Hypothalamus (tissue), 51 donors: ENCODE data around the gene HOXB1.

Source experiments
- DNase-seq, 51 donors: peaks; one replicate each; lab custom pipeline; 2025; lab: John Stamatoyannopoulos, UW

Gene HOXB1

DNA sequence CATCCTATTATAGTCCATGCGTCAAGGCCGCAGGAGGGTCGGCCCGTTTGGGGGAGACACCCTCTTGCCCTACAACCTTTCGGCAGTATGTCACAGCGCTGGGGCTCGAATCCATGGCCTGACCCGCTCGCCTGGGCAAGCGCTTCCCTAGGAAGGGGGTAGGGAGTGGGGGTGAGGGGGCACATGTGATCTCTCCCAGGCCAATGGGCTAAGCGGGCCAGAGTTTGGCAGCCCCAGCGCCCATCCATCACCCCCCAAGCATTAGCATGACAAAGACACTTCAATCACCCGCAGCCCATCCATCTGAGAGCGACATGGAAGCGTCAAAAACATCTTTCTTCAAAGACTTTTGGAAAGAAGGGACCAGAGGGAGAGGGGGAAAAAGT is at the start of gene HOXB1:
Gene HOXB1, minus strand, starts transcription at position 125 of the 386 bp plus-strand sequence. Its CDS starts 107 bp downstream, at position 18.
- no peak for DNase-seq

DNA sequence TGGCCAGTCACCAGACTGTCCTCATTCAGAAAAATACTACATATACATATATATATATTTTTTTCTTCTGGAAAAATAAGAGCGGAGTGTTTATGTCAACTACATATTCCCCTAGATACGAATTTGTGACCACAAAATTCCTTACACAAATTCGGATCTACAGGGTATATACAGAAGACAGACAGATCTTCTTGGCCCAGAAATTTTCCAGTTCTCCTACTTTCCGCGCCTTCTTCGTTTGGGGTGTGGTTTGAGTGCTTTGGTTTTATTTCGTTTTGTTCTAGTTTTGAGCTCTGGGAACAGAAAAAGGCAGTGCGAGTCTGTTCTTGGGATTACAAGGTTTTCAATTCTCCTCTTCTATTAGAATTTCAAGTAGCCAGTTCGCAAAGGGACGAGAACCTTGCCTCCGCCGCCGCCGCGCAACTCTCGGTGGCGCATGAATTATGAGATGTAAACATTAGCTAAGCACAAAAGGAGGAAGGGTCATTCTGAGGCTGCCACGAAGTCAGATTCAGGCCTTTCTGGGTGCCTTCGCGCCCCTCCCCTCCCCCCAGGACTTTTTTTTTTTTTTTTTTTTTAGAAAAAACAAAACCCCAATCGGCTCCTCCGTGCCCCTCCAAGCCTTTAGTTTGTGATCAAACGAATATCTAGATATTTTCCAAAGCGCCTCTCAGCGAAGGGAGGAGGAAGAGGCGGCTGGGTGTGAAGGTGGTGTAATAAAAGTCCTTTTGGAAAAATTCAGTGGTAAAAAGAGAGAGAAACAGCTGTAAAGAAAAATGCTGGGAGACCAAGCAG is 49.1 kb upstream of the HOXB1 start:
- no peak for DNase-seq

DNA sequence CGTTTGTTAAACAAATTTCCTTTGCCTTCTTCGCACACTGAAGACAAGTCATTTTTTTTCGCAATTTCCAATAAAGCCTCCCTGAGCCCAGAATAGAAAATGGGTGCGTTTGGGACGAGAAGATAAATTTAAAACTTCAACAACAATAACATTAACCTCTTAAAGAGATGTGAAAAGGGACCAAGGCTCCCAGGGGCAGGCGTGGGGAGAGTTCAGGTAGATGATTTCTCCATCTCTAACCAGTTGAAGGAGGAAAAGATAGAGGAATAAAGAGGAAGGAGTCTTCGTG is 48.6 kb upstream of the HOXB1 start:
- DNase-seq, result no peak

DNA sequence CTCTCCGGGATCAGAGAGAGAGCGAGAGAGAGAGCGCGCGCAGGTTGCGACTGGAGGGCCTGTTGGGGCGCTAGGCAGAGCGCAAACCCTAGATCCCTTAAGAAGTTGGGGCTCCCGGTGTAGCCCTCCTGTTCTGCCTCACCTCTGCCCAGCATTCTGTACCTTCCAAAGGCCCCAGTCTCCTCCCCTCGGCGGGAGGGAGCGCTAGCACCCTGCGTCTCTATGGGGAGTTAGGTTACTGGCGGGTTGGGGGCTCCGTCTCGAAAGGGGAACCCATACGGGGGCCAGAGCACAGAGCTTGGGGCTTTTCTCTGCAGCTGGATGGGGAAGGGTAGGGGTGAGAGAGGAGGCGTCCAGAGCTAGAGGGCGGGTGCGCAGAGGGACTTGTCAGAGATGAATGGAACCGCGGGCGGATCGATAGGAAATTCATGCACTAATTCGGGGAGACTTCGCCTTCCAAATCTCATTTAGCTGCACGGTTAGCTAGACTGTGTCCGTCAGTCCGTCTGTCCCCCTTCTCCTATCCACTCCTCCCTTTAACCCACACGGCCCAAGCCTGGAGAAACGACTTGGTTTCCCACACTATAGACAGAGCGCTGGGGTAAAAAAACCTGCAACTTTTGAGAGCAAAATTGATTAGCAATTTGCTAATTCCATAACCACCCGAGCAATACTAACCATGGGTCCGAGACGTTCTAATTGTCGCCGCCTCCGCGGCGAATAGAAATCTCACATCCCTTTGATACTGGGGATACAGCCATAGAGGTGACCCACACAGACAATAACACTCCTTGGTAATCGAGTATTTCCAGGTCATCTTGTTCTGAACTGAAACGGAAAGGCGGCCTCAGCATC is 48.0 kb upstream of the HOXB1 start:
- no peak for DNase-seq

DNA sequence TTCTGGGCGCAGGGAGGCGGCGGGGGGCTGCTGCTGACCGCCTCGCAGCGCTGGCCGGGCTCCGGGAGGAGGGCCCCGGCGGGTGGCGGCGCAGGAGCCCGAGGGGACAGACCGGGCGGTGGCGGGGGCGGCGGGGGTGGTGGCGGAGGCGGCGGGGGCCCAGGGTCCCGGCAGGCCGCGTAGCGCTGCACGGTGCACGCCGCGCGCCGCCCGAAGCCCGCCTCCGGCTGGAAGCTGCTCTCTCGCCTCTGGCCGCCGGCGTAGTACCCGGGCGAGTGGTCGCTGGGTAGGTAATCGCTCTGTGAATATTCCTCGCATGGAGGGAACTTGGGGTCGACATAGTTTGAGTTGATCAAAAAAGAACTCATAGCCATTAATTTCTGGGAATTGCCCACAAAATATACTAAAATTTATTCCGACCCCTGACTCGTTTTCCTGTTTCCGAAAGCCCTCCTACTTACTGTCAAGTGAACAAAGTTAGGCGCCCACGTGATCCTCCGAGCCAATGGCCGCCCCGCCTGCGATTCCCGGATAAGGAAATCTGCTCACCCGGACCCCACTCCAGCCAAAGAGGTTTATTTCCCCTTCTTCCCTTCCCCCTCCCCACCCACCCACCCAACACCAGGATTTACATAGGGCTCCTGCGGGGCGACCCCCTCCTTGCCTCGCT is 47.3 kb upstream of the HOXB1 start, which contains the start of gene HOXB4:
Gene HOXB4, minus strand, starts transcription at position 405 of the 670 bp plus-strand sequence. Its CDS starts 31 bp downstream, at position 374.
- DNase-seq, result peak in 3 of 51 donors; percentile 1 to 10 (median 2)

DNA sequence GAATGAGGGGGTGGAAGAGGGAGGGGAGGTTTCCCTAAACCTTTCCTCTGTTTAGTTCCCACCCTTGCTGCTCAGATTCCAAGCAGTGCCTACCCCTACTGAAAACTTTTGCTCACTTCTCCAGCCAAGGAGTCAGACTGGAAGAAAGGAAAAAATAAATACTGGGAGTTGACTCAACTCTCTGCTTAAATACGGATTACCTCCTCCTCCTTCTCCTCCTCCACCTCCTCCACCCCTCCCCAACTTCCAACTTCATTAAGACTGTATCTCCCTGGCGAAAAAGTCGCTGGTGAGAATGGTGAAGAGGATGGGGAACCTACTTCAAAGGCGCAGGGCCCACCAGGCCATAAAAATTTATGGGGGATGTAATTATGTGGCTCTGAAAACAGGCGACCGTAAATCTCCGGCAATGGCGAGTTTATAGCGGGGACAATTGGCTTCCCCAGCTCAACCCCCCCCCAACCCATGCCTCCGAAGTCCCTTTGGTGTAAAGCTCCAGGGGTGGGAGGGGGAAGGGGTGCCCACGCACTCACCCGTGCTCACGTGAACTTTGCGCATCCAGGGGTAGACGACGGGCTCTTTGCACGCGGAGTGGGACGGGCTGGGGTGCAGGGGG is 46.6 kb upstream of the HOXB1 start:
- no peak for DNase-seq

DNA sequence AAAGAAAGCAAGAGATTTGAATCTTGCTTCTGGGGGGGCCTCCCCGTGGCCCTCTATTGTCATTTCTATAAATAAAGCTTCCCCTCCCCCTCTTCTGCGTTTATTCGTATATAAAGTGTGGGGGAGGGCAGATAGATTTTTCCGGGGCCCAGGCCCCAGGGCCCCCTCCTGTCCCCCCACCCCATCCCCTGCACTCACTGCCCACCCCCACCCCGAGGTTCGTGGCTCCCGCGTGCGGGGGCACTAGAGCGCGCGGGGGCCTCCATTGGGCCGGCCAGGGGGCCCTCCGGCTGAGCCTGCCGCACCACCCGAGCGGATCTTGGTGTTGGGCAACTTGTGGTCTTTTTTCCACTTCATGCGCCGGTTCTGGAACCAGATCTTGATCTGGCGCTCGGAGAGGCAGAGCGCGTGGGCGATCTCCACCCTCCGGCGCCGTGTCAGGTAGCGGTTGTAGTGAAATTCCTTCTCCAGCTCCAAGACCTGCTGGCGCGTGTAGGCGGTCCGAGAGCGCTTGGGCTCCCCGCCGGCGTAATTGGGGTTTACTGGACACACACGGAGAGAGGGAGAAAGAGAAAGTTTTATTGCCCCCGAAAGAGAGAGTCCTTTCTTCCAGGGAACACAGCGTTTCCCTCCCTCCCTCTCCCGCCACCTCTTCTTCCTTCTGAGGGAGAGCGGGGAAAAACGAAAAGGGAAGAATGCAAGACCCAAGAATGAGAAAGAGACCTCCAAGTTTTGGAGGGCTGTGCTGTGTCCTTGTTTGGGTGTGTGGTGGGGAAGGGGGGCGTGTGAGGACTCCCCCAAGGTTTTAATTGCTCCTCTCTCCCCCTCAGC is 45.9 kb upstream of the HOXB1 start:
- no peak for DNase-seq

DNA sequence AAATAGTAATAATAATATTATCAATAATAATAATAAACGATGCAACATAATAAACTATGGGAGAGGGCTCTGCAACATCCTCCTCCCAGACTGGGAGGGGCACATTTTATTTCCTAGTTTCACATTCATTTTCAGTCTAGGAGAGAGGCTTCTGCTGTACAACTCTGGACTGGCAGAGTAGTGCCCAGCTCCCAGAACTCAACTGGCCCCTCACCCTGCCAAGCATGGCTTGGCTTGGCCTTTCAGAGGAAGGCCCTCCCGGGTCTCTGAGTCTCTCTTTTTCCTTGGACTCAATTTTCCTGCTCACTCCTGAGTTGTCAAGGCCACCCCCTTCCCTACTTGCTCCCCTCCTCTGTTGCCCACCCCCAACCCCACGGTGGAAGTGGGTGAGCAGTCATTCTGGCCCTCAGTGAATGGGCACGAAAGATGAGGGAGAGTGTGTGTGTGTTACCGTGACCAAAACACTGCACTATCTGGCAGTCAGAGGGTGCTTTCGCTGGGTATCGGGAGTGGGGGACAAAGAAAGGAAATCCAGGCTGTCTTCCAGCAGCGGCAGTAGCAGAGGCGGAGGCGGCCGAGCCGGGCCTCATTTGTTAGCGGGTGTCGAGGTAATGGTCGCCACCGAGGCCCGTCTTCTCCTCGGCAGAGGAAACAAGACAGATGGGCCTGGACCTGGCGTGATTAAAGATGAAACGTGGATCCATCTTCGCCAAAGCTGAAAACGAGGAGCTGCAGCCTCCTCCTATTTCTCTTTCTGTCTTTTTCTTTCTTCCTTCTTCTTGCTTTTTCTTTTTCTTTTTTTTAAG is 45.1 kb upstream of the HOXB1 start:
- no peak for DNase-seq

DNA sequence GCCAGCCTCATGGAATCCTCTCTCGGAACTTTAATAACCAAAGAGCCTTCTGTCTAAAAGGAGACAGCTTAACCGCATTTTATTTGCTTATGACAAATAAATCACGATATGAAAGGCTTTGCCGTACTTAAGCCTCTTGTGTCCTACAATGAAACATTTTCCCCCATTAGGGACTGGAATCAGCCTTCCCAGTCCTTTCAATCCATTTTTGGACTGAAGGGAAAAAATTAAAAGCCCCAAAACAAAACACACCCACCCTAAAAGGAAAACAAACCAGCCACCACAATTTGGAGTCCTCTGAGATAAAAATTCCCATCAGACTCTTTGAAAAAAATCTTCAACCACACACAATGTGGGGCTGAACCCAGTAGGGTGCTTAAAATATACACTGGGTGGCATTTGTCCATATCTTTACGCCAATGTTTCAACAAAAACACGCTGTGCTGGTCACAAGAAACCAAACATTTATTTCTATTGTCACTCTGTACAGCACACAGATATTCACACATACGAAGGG is 44.3 kb upstream of the HOXB1 start:
- DNase-seq, result no peak

DNA sequence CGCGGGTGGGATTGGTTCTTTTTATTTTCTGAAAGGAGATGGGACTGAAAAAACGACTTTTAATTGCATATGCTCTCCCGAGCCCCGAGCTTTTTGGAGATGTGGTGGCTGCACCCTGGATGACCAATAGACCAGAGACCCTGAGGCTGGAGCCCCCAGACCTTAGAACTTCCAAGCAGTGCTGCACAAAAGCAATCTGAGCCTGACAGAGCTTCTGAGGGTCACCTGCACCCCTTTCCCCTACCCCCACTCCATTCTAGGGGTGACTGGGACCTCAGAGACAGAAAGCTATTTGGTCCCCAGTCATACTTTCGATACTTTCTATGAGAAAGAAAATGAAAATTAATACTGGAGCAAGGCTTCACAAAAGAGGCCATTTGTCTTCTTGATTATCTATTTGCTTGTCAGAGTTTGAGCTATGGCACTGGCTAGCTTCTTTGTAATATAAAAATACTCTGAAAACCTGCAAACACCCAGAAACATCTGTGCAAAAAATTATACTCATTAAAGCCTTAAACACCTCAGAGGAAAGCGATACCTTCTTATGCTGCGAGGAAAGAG is 43.8 kb upstream of the HOXB1 start:
- DNase-seq, result no peak

DNA sequence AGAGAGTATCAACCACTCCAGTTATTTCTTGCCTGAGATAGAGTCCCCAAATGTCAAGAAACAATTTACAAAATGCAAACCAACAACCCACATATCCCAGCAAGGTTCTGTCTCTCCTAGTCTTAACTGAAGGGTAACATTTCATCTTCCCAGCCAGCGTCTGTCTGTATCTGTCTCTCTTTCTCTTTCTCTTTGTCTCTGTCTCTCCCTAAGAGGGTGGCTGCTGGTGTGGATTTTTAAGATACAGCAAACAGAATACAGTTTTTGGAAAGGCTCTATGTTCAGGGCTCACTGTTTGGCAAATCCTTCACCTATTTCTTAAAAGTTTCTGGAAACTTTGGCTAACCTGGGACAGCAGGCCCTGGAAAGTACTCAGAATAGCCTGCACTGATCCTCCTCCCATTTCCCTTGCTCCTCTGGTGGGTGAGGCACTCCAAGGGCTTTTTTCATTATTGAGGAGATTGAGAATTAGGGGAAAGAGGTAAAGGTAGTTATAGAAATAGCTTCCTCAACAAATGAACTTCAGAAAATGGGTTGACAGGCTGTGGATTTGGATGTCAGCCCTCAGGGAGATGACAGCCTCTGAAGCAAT is 41.1 kb upstream of the HOXB1 start:
- no peak for DNase-seq

DNA sequence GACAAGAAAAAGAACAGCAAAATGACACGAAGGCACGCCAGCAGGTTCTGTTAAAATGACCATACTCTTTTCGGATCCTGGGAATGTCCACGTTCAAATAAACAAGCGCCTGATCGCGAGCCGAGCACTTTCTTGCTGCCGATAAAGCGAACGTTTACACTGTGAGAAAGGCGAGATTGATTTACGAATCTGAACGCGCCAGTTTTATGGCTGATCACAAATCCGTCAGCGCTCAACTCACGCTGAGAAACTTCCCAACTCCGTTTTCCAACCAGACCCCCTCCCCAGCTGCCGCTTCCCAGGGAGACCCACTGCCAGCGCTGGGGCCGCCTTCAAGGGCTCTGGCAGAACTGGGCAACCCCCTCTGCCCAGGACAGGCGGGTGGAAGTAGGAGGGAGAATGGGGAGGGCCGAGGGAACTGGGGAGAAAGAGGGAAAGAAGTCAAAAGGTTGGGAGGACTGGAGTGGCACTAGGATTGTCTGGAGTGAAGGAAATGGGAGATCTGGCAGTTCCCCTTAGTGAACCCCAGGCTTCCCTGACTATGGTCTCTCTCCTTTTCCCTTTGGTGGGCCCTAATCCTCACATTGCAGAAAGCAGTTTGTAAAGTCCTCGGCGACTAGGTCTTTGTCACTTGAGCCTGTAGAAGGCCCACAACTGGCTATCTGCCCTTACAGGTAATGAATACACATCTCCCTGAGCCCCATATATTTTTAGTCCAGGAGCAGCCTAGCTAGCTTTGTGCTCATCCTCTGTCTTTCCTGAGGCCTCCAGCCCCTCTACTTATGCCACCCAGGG is 40.4 kb upstream of the HOXB1 start:
- no peak for DNase-seq

DNA sequence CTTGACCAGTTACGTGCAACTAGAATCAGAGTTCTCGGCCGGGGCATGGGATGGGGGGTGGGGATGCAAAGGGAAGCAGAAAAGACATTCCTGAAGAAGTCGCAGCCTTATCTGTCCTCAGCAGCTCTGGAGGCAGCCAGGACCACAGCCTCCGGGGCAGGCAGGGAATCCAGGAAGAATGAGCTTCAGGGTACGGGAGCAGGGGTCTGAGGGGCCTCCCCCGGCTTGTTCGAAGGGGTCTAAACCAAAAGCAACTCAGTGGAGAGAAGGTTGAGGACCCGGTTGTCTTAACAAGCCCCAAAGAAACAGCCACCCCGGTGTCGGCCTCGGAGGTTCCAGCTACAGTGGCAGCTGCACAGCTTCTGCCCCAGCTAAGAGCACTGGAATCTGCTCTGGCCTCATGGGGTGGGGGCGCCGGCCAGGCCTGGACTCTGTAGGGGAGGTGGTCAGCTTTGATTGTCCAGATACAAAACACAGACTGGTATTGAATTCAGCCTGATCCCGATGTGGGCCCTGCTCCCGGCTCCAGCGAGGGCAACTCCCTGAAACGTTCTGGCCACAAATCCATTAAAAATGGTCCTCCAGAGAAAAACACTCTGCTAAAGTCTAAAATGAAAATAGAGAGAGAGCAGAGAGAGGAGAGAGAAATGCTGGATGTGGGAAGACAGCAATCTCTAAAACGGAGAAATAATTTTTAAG is 39.7 kb upstream of the HOXB1 start:
- DNase-seq, result no peak

DNA sequence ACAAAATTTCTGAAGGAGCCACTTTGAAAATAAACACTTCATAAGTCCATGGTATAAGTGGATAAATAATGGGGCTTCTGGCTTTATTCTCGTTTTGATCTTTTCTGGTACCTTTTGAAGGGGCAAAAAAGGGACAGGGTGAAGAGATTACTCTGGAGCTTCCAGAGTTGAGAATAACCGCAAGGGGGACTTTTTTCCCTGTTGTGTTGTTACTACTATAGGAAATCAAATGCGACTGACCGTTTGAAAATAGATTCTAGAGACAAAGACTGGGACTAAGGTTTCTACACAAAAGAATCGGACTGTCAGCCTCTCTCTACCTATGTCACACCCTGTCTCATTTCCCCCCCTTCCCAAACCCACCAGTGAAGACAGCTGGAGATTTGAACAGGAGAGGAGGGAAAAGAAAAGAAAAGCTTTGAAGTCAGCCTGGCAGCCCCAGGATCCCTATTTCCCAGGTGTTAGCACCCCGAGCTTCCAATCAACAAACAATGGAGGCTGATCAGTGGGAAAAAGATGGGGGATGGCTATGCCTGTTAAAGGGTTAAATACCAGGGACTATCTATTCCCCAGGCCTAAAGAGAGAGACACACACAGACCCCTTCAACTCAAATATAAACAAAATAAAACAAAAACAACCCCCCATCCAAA is 39.0 kb upstream of the HOXB1 start:
- no peak for DNase-seq

DNA sequence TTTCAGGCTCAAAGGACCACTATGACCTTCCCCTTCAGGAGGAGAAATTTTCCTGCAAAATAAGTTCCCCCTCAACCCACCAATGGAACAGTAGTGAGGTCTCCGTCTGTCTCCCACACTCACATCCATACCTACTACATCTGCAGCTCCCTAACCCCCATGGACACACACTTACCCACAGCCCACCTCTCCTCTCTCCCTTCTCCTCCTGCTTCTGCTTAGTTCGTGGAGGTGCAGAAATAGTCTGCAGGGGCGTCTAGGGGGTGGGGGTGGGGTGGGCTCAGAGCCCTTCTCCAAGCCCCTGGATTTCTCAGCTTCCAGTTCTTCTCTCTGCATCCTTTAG is 38.4 kb upstream of the HOXB1 start:
- no peak for DNase-seq

DNA sequence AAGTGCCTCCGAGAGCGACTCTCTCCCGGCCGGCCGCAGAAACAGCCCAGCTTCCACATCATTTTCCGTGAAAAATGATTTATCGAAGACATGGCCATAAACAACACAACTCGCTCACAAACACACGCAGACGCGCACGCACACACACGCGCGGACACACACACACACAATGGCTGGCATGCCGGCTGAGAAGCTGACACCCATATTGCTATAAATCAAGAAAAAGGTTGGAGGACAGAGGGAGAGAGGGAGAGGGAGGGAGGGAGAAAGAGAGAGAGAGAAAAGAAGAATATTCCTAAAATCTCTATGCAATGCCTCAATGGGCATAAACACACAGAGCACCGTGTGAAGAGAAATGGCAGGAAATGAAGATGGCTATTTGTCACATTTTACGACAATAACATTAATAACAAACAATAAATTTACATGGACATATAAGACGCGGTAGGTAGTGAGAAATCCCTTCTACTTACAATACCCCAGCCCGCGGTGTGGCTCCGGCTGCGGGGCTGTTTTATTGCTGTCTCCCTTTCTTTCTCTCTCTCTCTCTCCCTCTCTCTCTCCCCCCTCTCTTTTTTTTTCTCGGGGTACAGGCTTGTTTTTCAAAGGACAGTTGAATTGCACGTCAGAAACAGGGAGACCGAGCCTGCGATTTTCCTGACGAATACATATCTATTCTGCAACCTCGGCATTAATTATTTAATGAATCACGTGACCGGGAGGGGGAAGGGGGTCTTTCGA is 37.9 kb upstream of the HOXB1 start:
- no peak for DNase-seq
